ENCODE results near the gene SLC16A11. TPM values are rescaled to one million over a fixed set of nuclear protein-coding genes. Genes with fewer than 3 reads are reported as not detected.
"Not testable (repeated sequence)": the region's sequence is repeated elsewhere in the genome, so short reads cannot be mapped to it uniquely, and the experiment has no call there.

SLC16A11 gene
- polyA plus RNA-seq, 4 donors: 0.31 to 0.71 (median 0.49) TPM

DNA sequence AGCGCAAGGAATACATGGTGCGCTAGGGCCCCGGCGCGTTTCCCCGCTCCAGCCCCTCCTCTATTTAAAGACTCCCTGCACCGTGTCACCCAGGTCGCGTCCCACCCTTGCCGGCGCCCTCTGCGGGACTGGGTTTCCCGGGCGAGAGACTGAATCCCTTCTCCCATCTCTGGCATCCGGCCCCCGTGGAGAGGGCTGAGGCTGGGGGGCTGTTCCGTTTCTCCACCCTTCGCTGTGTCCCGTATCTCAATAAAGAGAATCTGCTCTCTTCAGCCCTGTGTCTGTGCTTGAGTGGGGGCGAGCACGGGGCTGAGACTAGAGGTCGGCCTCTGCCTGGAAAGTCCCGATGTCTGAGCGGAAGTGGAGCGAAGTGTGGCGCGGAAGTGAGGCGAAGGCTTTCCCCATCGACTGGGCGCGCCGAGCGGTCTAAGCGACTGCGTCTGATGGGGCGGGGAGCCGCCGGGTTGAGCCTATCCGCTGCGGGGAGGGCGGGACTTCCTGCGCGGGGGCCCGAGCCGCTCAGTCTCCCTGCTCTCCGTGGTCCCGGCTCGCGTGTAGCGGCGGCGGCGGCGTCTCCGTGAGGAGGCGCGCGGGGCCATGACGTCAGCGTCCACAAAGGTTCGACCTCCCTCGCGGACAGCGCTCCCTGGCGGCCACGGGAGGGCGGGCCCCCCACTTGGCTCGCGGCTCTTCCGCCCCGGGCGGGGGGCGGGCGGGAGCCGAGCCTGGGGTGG, 29.5 kb downstream of the SLC16A11 start:
- DNase-seq (ENCODE audit: low read depth in 4 of 4, low spot score in 2 of 4): peak in 3 of 4 donors; percentile 84 to 88 (median 85)

DNA sequence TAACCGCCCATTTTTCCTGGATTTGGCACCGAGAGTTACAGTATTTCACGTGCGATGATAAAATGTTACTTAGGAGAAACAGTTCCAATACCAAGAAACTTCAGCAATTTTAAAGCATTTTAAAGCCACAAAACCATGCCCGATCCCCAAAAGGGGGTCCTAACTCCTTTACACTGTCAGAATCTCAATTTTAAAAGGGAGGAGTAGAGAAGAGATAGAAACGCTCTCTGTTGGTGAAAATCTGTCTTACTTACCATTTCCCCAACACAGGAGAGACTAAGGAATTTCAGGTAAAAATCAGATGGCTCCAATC, 32.0 kb downstream of the SLC16A11 start:
- DNase-seq (ENCODE audit: low read depth in 4 of 4, low spot score in 2 of 4): no peak

DNA sequence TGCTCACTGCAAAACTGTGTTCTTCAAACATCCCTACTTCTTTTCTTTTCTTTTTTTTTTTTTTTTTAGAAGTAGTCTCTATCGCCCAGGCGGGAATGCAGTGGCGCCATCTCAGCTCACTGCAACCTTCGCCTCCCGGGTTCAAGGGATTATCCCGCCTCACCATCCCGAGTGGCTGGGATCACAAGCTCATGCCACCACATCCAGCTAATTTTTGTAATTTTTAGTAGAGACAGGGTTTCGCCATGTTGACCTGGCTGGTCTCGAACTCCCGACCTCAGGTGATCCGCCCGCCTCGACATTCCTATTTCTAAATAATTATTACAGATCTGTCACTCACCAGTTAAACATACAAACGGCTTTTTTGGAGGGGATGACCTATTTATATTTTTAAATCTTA, 32.5 kb downstream of the SLC16A11 start:
- no peak for DNase-seq (ENCODE audit: low read depth in 4 of 4, low spot score in 2 of 4)

DNA sequence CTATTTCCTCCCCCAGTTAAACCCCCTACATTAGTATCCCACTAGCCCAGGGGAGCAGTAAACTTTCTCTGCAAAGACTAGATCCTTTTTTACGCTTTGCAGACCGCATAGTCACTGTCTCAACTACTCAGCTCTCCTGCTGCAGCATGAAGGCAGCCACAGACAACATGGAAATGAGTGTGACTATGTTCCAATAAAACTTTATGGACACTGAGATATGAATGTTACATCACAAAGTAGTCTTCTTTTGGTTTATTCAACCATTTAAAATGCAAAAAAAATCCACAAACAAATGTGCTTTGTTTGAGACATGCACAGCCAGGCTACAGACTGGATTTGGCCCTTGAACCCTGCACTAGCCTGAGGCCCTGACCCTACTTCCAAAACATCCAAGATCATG, 33.4 kb downstream of the SLC16A11 start:
- DNase-seq (ENCODE audit: low read depth in 4 of 4, low spot score in 2 of 4): no peak

DNA sequence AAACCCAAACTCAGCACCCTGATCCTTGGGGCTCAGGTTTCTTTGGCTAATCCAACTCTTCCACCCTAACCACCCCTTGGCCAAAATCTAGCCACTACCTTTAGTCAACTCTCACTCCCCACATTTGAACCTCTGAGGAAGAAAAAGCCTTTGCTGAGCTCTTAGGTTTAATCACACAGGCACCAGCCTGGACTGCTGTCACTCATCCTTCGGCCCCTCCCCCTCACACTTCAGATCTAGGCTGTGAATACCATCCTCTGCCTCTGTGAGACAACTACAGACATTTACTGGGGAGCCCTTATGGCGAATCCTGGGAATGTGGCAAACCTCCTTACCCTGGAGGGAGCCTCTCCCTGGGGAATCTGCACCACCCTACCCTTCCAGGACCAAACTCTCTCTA, 36.7 kb downstream of the SLC16A11 start:
- no peak for DNase-seq (ENCODE audit: low read depth in 4 of 4, low spot score in 2 of 4)

DNA sequence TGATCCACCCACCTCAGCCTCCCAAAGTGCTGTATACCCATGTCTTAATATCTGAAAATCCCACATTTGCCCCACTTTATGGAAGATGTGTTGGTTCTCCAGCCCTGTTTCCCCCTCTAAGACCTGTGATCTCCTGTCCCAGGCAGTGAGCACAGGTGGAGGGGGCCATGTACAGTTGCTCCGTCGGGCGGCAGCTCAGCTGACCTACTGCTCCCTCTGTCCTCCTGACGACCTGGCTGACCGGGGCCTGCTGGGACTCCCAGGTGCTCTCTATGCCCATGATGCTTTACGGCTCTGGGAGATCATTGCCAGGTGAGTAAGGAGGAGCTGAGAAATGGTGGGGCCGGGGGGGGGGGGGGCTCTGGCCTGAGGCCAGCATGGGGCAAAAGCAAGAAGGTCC, 38.2 kb downstream of the SLC16A11 start:
- no peak for DNase-seq (ENCODE audit: low read depth in 4 of 4, low spot score in 2 of 4)

DNA sequence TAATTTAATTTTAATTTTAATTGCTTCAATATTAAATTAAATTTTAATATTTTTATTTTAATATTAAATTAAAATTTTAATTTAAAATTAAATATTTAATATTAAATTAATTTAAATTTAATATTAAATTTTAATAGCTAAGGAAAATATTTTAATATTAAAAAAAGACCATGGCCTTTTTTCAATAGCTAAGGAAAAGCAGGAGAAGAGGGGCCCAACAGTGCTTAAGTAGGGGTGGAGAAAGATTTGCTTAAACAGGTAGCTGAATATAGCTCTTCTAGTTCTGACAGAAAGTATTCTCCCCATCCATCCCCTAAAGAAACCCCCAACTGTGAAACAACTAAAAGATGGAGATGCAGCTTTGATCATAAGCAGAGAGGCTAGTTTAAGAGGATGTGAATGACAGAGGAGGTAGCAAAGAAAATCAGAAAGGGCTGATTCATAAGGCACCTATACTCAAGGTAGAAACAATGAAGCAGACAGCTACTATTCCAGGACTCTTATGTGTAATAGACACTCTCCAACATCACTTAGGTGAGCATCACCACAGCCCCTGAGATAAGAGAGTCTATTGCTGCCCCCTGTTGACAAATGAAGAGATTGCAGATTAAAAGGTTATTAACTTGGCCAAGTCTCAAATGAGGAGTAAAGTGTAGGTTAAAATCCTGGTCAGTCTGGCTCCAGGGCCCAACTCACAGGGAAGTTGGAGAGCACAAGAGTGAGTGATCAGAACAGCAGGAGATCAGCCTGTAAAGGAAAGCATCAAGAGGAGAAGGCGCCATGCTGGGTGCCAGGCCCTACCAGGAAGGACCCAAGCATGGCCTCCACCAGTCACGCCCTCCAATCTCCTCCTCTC, 39.3 kb downstream of the SLC16A11 start:
- peak in 1 of 4 donors; percentile 73 for DNase-seq (ENCODE audit: low read depth in 4 of 4, low spot score in 2 of 4)

DNA sequence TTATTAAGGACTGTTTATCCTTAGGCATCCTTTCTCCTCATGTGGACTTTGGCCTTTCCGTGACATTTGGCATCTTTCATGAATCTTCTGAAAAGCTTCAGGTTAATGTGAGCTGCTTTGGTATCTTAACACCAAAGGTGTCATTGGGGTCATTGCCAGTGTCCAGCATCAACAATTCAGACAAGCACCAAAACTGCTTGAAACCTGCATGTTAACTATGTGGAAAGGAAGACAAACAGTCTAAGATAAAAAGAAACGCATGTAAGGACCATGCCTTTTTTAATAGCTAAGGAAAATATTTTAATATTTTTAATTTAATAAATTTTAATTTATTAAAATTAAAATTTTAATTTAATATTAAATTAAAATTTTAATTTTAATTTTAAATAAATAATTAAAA, 40.1 kb downstream of the SLC16A11 start:
- no peak for DNase-seq (ENCODE audit: low read depth in 4 of 4, low spot score in 2 of 4)

DNA sequence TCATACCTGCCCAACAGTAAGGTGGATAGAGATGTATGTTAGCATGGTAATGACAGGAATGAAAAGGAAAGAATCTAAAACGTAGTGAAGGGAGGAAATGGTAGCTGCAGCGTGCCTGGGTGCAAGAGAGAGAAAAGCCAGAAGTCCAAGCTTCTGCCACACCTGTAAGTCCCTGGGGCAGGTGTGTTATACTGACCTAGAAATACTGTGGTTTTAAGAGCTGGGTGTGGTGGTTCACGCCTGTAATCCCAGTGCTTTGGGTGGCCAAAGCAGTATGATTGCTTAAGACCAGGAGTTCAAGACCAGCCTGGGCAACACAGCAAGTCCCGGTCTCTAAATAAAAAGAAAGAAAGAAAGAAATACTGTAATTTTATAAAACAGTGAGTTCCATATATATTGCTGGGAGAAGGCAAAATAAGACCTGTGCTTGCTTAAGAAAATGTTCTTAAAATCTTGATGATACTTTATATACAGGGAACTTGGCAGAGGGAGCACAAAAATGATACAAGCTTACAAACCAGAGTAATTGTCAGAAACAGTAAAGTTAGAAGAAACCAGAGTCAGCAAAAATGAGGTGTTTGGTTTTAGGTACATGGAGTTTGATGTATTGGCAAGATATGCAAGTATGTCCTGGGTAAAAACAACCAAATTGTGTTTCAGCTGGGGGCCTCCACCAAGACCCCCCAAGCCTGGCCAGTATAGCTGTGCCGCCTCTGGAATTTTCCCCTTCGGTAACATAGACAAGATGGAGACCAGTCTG, 41.4 kb downstream of the SLC16A11 start:
- no peak for DNase-seq (ENCODE audit: low read depth in 4 of 4, low spot score in 2 of 4)

DNA sequence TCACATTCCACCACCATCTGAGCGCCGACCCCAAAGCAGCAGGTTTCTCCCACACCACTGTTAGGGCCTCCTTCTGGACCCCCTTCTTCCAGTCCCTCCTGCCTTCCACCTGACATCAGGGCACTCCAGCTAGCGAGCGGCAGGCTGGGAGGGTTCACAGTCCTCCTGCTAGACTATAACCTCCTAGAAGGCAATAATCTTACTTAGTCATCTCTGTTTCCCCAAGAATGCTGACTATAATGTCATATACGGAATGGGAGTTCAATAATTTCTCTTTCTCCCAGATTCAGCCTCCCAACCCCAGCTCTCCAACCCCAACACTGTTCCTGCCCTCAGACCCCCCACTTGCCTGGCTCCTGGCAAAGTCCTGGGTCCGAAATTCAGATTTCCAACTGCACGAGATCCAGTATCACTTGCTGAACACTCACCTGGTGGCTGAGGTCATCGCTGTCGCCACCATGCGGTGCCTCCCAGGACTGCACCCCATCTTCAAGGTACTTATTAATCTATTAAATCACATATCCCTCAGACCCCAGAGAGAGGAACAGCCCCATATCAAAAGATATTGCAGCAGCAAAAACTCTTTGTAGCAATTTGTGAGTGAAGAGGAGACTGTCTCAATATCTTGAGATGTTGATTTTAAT, 42.5 kb downstream of the SLC16A11 start:
- no peak for DNase-seq (ENCODE audit: low read depth in 4 of 4, low spot score in 2 of 4)

DNA sequence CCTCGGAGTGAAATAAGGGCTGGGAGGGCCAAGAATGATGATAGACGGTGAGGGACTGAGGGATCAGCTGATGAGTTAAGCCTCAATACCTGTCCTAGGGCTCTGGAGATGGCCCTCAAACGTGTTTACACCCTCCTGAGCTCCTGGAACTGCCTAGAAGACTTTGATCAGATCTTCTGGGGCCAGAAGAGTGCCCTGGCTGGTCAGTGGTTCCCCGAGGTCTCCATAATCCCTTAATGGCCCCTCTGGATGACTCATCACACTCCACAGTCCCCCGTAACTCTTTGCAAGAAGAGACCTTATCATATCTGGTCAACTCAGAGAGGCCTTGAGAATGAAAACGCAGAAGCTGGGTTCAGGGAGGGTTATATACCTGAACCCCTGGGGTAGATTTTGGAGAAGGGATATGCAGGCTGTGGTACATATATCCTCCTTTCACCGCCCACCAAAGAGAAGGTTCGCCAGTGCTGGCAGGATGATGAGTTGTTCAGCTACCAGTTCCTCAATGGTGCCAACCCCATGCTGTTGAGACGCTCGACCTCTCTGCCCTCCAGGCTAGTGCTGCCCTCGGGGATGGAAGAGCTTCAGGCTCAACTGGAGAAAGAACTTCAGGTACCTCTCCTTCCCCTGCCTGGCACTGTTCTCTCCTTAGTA, 44.9 kb downstream of the SLC16A11 start:
- DNase-seq (ENCODE audit: low read depth in 4 of 4, low spot score in 2 of 4): no peak

DNA sequence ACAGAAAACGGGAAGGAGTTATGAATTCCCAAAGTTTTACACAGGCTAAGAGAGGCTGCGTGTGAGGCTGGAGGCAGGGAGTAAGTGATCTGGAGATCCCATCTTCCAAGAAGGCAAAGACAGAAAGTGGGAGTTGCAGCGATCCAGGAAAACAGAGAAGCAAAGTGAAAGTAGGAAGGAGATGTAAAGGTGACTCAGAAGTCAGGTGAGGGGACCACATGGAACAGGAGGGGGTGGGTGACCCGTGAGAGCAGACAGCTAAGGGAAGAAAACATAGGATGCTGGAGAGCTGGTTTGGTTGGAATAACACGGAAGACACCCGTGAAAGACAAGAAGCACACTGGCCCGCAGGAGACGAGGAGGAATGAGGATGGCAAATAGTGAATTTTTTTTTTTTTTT, 46.7 kb downstream of the SLC16A11 start:
- DNase-seq (ENCODE audit: low read depth in 4 of 4, low spot score in 2 of 4): no peak

DNA sequence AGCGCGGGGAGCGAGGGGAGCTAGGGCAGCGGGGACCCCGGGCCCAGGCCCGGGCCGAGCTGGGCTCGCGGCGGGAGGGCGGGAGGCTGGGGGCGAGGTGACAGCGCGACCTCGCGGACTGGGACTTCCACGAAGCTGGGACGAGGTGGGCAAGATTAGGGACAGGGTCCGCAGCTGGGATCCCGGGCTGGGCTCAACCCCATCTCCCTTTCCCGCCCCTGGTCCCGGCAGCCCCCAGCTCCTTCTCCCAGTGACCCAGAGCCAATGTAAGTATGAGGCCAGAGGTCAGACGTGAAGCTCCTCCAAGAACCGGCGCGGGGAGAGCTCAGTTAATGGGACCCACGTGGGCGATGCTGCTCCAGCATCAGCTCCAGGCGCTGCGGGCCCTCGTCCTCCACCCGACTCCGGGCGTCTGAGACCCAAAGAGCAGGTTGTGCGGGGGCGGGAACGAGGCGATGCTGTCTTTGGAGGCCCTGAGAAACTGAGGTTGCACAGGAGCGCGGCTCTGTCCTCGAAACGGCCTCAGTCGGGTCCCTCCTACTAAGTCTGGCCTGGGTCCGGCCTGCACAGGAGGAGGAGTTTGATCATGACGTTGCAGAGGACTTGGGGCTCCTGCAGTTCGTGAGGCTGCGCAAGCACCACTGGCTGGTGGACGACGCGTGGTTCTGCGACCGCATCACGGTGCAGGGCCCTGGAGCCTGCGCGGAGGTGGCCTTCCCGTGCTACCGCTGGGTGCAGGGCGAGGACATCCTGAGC, 47.5 kb downstream of the SLC16A11 start:
- DNase-seq (ENCODE audit: low read depth in 4 of 4, low spot score in 2 of 4): no peak

DNA sequence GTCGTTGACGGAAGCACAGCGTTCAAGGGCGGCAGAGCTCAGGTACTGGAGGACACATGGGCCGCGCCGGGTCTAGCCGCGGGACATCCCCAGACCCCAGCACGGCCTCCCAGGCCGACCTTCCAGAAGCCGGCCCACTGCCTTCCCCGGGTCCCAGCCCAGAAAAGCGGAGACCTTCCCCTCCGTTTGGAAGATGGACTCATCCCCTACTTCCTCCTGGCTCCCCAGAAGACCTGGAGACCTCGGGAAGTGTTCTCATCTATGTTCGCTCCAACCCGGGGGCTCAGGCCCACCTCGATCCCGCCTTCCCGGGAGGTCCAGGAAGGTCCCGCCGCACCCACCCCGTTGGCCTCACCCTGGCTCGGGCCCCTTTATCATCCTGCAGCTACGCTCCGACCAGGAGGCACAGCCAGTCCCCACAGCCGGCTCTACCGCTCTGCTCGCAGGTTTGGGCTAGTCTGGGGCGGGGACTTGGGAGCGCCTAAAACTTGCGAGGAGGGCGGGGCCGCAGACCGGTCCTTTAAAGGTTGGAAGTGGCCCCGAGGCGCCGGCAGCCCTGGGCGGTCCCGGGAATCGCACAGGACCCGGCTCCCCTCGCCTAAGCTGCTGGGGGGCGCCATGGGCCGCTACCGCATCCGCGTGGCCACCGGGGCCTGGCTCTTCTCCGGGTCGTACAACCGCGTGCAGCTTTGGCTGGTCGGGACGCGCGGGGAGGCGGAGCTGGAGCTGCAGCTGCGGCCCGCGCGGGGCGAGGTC, 48.2 kb downstream of the SLC16A11 start, which contains the start of gene ALOX12:
Gene ALOX12, plus strand, starts transcription at position 550 of the 756 bp plus-strand sequence. Its CDS starts 69 bp downstream, at position 619.
- no peak for DNase-seq (ENCODE audit: low read depth in 4 of 4, low spot score in 2 of 4)

DNA sequence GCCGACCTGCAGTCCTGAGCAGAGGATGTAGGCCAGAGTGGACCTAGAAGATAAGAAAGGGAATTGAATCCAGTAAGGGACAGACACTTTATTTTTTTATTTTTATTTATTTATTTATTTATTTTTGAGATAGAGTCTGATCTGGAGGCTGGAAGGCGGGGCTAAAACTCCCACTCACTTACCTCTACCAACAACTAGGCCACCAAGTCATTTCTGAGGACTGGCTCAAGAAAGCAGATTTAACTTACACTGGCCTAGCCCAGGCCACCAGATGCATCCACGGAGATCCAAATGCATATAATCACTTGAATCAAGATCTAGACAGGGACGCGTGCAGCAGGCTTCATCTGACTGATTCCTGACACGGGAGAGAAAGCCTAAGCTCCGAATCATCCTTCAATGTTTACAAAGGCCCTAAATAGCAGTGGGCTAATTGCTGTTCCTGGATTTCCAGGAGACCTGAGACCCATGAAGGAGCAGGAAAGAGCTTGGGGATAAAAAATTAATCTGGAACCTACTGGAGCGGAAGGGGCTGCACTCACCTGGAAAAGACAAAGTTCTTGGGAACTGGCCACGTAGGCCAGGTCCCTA, 49.1 kb downstream of the SLC16A11 start:
- no peak for DNase-seq (ENCODE audit: low read depth in 4 of 4, low spot score in 2 of 4)

DNA sequence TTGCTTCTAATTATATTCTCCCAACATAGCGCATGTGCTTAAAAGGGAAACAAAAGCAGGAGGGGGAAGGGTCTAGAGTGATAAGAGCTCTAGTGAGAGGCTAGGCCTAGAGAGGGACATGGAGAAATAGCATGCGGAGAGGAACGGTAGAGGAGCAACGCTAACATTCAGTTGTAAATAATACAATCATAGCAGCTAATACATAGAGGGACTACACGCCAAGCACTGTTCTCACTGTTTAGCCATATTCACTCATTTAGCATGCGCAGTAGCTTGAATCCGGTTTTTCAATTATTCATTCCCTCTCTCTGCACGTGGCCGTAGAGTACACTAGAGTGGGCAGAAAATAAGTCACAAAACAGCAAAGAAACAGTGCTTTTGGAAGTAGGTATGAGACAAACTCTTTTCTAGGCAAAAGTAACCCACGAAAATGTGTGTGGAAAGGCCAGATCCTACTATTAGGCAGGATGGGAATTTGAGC, 49.7 kb downstream of the SLC16A11 start:
- DNase-seq (ENCODE audit: low read depth in 4 of 4, low spot score in 2 of 4): no peak

DNA sequence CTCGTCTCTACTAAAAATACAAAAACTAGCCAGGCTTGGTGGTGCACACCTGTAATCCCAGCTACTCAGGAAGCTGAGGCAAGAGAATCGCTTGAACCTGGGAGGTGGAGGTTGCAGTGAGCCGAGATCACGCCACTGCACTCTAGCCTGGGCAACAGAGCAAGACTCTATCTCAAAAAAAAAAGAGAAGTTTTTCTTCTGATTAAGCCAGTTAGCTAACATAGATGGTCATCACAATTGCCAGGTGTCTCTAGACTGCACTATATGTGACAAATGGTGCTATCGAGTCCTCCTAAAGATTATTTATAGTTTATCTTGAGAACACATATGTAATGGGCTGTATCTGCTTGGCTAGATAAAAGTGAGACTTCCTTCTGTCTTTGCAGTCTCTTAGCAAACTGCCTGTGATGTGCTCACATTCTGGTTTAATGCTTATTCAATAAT, 50.3 kb downstream of the SLC16A11 start:
- not testable (repeated sequence) for DNase-seq (ENCODE audit: low read depth in 4 of 4, low spot score in 2 of 4)

Data from left renal cortex interstitium (tissue), 4 donors.